GM12891 (cell line): ENCODE data around the gene CCDC17.

ENCODE experiments used
- POLR2A ChIP-seq: IDR thresholded peaks from 2 replicates; pipeline ENCODE4 v1.6.1; 2011; ENCODE audit warnings: low read depth, low read length, control low read depth
- POLR2AphosphoS5 ChIP-seq: IDR thresholded peaks from 2 replicates; pipeline ENCODE4 v1.6.1; 2011; ENCODE audit warnings: low read depth, low read length, control low read depth
- SPI1 ChIP-seq: IDR thresholded peaks from 2 replicates; pipeline ENCODE4 v1.6.1; 2011; ENCODE audit warnings: low read depth, low read length, control low read depth

GRCh38 chr1:45621895-45622523 lies 1.8 kb downstream of the CCDC17 start:
- TF ChIP-seq POLR2AphosphoS5 (no peak), POLR2A (no peak), SPI1 (no peak)
